Psoas muscle (tissue), 8 donors: Measurements from ENCODE around the gene TAPBP. TPM values are rescaled to one million over a fixed set of nuclear protein-coding genes. Genes with fewer than 3 reads are reported as not detected.
"Not testable (repeated sequence)": the region's sequence is repeated elsewhere in the genome, so short reads cannot be mapped to it uniquely, and the experiment has no call there.

Experiments used
- ATAC-seq, 4 donors: fragments of 200-7000 bp; cut with Tn5 transposase; one replicate each; pipeline ENCODE4 v1.9.1; 2020; ENCODE audit warnings: moderate library complexity in 3 of 4, mild to moderate bottlenecking in 2 of 4
- DNase-seq, 2 donors: peaks; one replicate each; pipeline ENCODE4 v3.0.0-alpha.2; 2020
- H3K27ac ChIP-seq: fragments of 200-600 bp; one replicate; pipeline ENCODE4 v1.8.0; 2022
- H3K27me3 ChIP-seq, 3 donors: fragments of 200-600 bp in 1 of 3; one replicate each; pipeline versions ENCODE4 v1.6.1 to v1.8.0; 2013 to 2022; ENCODE audit warnings: low read length in 2 of 3, mild to moderate bottlenecking in 2 of 3, moderate library complexity in 1 of 3; ENCODE audit not compliant: insufficient read depth in 3 of 3
- H3K36me3 ChIP-seq, 2 donors: fragments of 200-600 bp in 1 of 2; one replicate each; pipeline versions ENCODE4 v1.6.1 to v1.8.0; 2013 to 2022; ENCODE audit warnings: low read depth in 1 of 2, mild to moderate bottlenecking in 1 of 2, moderate library complexity in 1 of 2; ENCODE audit not compliant: insufficient read depth in 1 of 2
- H3K4me1 ChIP-seq: fragments of 200-600 bp; one replicate; pipeline ENCODE4 v1.8.0; 2022
- H3K4me3 ChIP-seq: fragments of 200-600 bp; one replicate; pipeline ENCODE4 v1.8.0; 2022; ENCODE audit warnings: mild to moderate bottlenecking
- H3K9me3 ChIP-seq: fragments of 200-600 bp; one replicate; pipeline ENCODE4 v1.8.0; 2022
- CTCF ChIP-seq: fragments of 200-600 bp; IDR thresholded peaks from one replicate; pipeline ENCODE4 v1.8.0; 2022; ENCODE audit warnings: antibody characterized with exemption
- WGBS, 3 donors: extraction: QIAGEN DNeasy Blood & Tissue Kit; methylation state at CpG; one replicate each; pipeline versions ENCODE4 v1.1.6 to v1.1.7; 2013; 5-methylcytosine and 5-hydroxymethylcytosine counted together
- intact Hi-C, 2 donors: fragments of 100-400 bp; cut with DNase I; formaldehyde crosslinking; loops; one replicate each; pipeline versions ENCODE4 v1.11.0 to v1.14.2; 2022
- long read RNA-seq, 2 donors: library from polyadenylated mRNA; unstranded; transcript quantifications; one replicate each; pipeline ENCODE4 v2.0.0, GENCODE V29; 2021
- polyA plus RNA-seq, 3 donors: library from polyadenylated mRNA; stranded (reverse); fragments of 200-250 nt; gene quantifications; one replicate each; pipeline ENCODE4 v1.2.3, GENCODE V29; 2013
- total RNA-seq, 4 donors: library from RNA; stranded (reverse); fragmentation: NEBNext Ultra II Directional in 2 of 4; extraction: Animal tissue kit (Norgen Biotek cat#: 25700) in 2 of 4; gene quantifications; one replicate each; pipeline versions ENCODE4 v1.2.1 to v1.2.4, GENCODE V29; 2021 to 2023
- donor health status: healthy with polysubstance abuse.
- donor health status: DM: no; HTN: no; CAD: no; lungs with moderate emphysema.
- donor health status: Bipolar disorder and iron deficiency.
- donor health status: healthy.
- donor health status: DM: yes; HTN: yes; CAD: no.
- donor health status: DM: no; HTN: no; CAD: no.
- donor health status: DM: no; HTN: no; CAD: no.
- donor health status: DM: yes; HTN: yes; CAD: no.

Gene TAPBP
- total RNA-seq (10 to 100 TPM; 24.4 to 37.4 (median 27.1) TPM), polyA plus RNA-seq (10 to 100 TPM in 2 of 3 donors, 1 to 10 TPM in 1; 7.9 to 16.1 (median 10.1) TPM)
- long read RNA-seq, donor 1, partial matches to known transcripts = 4 of 6 reads
- long read RNA-seq, donor 1, other reads (novel, unspliced or antisense) = 1 of 6 reads
- long read RNA-seq, donor 2, transcript TAPBP-234 (8 exons, 3,759 nt) = major isoform, 5 of 21 reads
- long read RNA-seq, donor 2, partial matches to known transcripts = 4 of 21 reads
- long read RNA-seq, donor 2, other reads (novel, unspliced or antisense) = 12 of 21 reads

GRCh38 chr6:33313709-33314514 is at the start of gene TAPBP:
Gene TAPBP, minus strand, starts transcription at chr6:33314078. Its CDS starts 37 bp downstream, at chr6:33314041.
- Histone ChIP-seq H3K9me3 (no peaks in the 10 kb centered on the region), H3K4me1 (peaks cover 40% of the 10 kb centered on the region), H3K36me3 (peaks cover 2 to 21% of the 10 kb centered on the region in 2 donors), H3K4me3 (peak within 1 kb of the TSS; percentile 98), H3K27me3 (no peaks in the 10 kb centered on the region), H3K27ac (peak within 1 kb of the TSS; percentile 91)
- intact Hi-C loops = loop anchor here (2.0 to 5.0 kb wide), 2 partner anchors 13 to 37 kb away; partner anchors contain the start of gene B3GALT4 (in 1 of the 2)
- no peak for TF ChIP-seq CTCF
- WGBS, 3 donors = 0 to 1% (median 0%) methylated on average over 42 to 47 of the region's 47 CpGs
- DNase-seq (peak; percentile 55 to 76), ATAC-seq (peak; percentile 2 to 31 (median 18))

GRCh38 chr6:33363486-33363885 is 49.6 kb upstream of the TAPBP start:
- H3K4me1 ChIP-seq, H3K4me3 ChIP-seq, DNase-seq, H3K36me3 ChIP-seq, H3K27ac ChIP-seq, H3K9me3 ChIP-seq, H3K27me3 ChIP-seq, intact Hi-C loops, ATAC-seq: not testable (repeated sequence)
- WGBS, 3 donors = 71 to 81% (median 80%) methylated on average over 12 of the region's 12 CpGs

- no peak overlapping the region for H3K4me3 ChIP-seq
- no peak for ATAC-seq
Observed at GRCh38 chr6:33359331-33359730, 45.5 kb upstream of the TAPBP start.

GRCh38 chr6:33357160-33357871 is 43.4 kb upstream of the TAPBP start:
- H3K27me3 ChIP-seq, ATAC-seq, H3K4me1 ChIP-seq, H3K9me3 ChIP-seq, H3K4me3 ChIP-seq, DNase-seq, intact Hi-C loops, H3K27ac ChIP-seq, H3K36me3 ChIP-seq: not testable (repeated sequence)
- WGBS, 3 donors = 60 to 63% (median 63%) methylated on average over 11 to 13 of the region's 13 CpGs

More at GRCh38 chr6:33359331-33359730, 45.5 kb upstream of the TAPBP start:
- H3K36me3 ChIP-seq = no peaks in the 10 kb centered on the region
- H3K4me1 ChIP-seq = no peaks in the 10 kb centered on the region
- intact Hi-C loops = no loop called here
- no peak overlapping the region for H3K27ac ChIP-seq
- DNase-seq = no peak
- H3K27me3 ChIP-seq = no peaks in the 10 kb centered on the region
- no peak for TF ChIP-seq CTCF
- no peaks in the 10 kb centered on the region for H3K9me3 ChIP-seq

- Histone ChIP-seq H3K27me3 (no peaks in the 10 kb centered on the region), H3K9me3 (no peaks in the 10 kb centered on the region), H3K4me3 (no peak overlapping the region), H3K27ac (no peak overlapping the region), H3K36me3 (no peaks in the 10 kb centered on the region), H3K4me1 (no peaks in the 10 kb centered on the region)
- ATAC-seq (no peak), DNase-seq (no peak)
- TF ChIP-seq CTCF = no peak
- intact Hi-C loops = no loop called here
- 65 to 75% (median 68%) methylated on average over 3 of the region's 3 CpGs for WGBS, 3 donors
Observed at GRCh38 chr6:33356295-33356694, 42.4 kb upstream of the TAPBP start.

- H3K9me3 ChIP-seq, intact Hi-C loops, DNase-seq, H3K36me3 ChIP-seq, H3K4me1 ChIP-seq, ATAC-seq, H3K4me3 ChIP-seq, H3K27ac ChIP-seq, H3K27me3 ChIP-seq: not testable (repeated sequence)
- 82 to 89% (median 87%) methylated on average over 6 of the region's 6 CpGs for WGBS, 3 donors
Observed at GRCh38 chr6:33355860-33356259, 42.0 kb upstream of the TAPBP start.
